ENCODE measurements around the gene PRR35.

DNA sequence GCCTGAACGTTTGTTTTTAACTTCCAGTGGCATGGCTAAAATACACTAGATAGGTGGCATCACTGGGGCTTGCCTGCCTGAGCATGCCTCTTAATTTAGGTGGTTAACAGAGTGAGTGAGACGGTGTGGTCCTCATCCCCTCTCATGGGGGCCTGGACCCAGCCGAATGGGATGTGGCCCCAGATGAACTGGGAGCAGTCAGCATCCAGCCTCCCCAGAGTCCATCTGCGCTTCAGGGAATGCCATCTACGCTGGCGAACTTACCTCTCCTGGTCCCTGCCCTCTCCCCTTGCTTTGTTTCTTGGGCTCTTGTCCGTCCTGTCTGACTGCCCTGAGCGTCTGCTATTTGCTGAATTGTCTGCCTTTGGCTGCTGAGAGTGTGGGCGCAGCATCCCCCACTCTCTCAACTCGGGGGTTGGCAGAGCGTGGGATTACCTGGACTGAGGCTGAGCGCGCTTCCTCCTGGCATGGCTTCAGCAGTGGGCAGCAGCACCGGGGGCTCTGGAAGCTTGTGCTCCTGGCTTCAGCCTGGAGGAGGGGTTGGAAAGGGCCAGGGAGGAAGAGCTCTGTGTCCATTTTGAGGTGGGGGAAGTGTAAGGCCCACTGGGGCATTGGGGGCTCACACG lies 31.8 kb downstream of the PRR35 start:
- TF ChIP-seq, protein P1, sequence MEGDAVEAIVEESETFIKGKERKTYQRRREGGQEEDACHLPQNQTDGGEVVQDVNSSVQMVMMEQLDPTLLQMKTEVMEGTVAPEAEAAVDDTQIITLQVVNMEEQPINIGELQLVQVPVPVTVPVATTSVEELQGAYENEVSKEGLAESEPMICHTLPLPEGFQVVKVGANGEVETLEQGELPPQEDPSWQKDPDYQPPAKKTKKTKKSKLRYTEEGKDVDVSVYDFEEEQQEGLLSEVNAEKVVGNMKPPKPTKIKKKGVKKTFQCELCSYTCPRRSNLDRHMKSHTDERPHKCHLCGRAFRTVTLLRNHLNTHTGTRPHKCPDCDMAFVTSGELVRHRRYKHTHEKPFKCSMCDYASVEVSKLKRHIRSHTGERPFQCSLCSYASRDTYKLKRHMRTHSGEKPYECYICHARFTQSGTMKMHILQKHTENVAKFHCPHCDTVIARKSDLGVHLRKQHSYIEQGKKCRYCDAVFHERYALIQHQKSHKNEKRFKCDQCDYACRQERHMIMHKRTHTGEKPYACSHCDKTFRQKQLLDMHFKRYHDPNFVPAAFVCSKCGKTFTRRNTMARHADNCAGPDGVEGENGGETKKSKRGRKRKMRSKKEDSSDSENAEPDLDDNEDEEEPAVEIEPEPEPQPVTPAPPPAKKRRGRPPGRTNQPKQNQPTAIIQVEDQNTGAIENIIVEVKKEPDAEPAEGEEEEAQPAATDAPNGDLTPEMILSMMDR (IDR thresholded peaks at IDR 0.05; ENCODE audit: insufficient read depth, low read length), result no peak
- no peak for TF ChIP-seq POLR2AphosphoS5 (IDR thresholded peaks at IDR 0.05; ENCODE audit: low read depth)
